ENCODE results near the gene TPRG1. TPM values are rescaled to one million over a fixed set of nuclear protein-coding genes. Genes with fewer than 3 reads are reported as not detected.

The TPRG1 gene
- total RNA-seq, 1 donor from 2014 or later: 21.6 TPM

DNA sequence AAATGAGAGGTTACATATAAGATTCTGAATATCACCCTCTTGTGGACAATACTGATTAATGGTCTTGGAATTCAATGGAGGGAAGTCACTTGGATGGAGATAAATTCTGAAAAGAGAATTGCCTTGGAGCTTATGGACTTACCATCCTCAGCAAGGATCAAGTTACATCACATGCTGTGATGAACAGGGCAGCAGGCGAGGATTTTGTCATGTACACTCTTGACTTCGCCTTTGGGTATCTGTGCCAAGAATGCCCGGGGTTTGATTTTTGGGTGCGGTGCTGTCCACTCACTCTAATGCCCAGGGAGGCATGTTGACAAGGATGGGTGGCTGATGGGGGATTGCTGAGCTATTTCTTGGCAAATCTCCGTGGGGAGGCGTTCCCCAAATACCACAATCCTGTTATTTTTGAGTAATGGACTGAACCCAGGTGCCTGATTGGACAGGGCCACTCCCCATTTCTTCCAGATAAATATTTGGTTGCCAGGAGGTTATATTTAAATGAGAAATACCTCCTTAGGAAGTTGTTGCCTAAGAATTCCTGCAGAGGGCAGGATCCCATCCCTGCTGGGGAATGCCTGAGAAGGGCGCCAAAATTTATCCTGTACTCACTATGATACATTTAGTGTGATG lies 96.3 kb downstream of the TPRG1 start:
- no peak for DNase-seq (ENCODE audit: extremely low spot score in 2 of 2)
- no peaks in the 10 kb centered on the region for H3K9me3 ChIP-seq
- H3K27ac ChIP-seq: no peak overlapping the region
- no peaks in the 10 kb centered on the region for H3K36me3 ChIP-seq
- no peaks in the 10 kb centered on the region for H3K27me3 ChIP-seq
- H3K4me1 ChIP-seq: no peaks in the 10 kb centered on the region
- intact Hi-C loops (cut with DNase I): no loop called here
- TF ChIP-seq POLR2AphosphoS5 (IDR thresholded peaks at IDR 0.05; ENCODE audit: insufficient read depth in 1 of 2, low read depth in 1 of 2): no peak
- TF ChIP-seq CTCF (IDR thresholded peaks at IDR 0.05): no peak
- no peak for TF ChIP-seq POLR2A (IDR thresholded peaks at IDR 0.05)
- no peak overlapping the region for H3K4me3 ChIP-seq

GRCh38 chr3:189269365-189269764 lies 97.6 kb downstream of the TPRG1 start:
- TF ChIP-seq POLR2A (IDR thresholded peaks at IDR 0.05) (no peak), CTCF (IDR thresholded peaks at IDR 0.05) (no peak), POLR2AphosphoS5 (IDR thresholded peaks at IDR 0.05; ENCODE audit: insufficient read depth in 1 of 2, low read depth in 1 of 2) (no peak)
- Histone ChIP-seq H3K36me3 (no peaks in the 10 kb centered on the region), H3K4me1 (no peaks in the 10 kb centered on the region), H3K4me3 (no peak overlapping the region), H3K27ac (no peak overlapping the region), H3K9me3 (no peaks in the 10 kb centered on the region), H3K27me3 (no peaks in the 10 kb centered on the region)
- intact Hi-C loops (cut with DNase I): no loop called here
- no peak for DNase-seq (ENCODE audit: extremely low spot score in 2 of 2)

- H3K27ac ChIP-seq: no peak overlapping the region
- intact Hi-C loops (cut with DNase I): no loop called here
- TF ChIP-seq POLR2AphosphoS5 (IDR thresholded peaks at IDR 0.05; ENCODE audit: insufficient read depth in 1 of 2, low read depth in 1 of 2) (no peak), CTCF (IDR thresholded peaks at IDR 0.05) (peak in 1 of 3 experiments; percentile 19), POLR2A (IDR thresholded peaks at IDR 0.05) (no peak)
- no peaks in the 10 kb centered on the region for H3K9me3 ChIP-seq
- H3K36me3 ChIP-seq: no peaks in the 10 kb centered on the region
- no peaks in the 10 kb centered on the region for H3K27me3 ChIP-seq
- no peak overlapping the region for H3K4me3 ChIP-seq
- no peaks in the 10 kb centered on the region for H3K4me1 ChIP-seq
- no peak for DNase-seq (ENCODE audit: extremely low spot score in 2 of 2)
These were observed 98.6 kb downstream of the TPRG1 start for GRCh38 chr3:189270248-189270832.

GRCh38 chr3:189272500-189273119 lies 100.8 kb downstream of the TPRG1 start:
- TF ChIP-seq POLR2A (IDR thresholded peaks at IDR 0.05) (no peak), POLR2AphosphoS5 (IDR thresholded peaks at IDR 0.05; ENCODE audit: insufficient read depth in 1 of 2, low read depth in 1 of 2) (no peak), CTCF (IDR thresholded peaks at IDR 0.05) (no peak)
- Histone ChIP-seq H3K4me1 (peaks cover 16% of the 10 kb centered on the region), H3K27ac (peak overlapping the region; percentile 22), H3K4me3 (no peak overlapping the region), H3K27me3 (no peaks in the 10 kb centered on the region), H3K36me3 (no peaks in the 10 kb centered on the region), H3K9me3 (no peaks in the 10 kb centered on the region)
- intact Hi-C loops (cut with DNase I): no loop called here
- no peak for DNase-seq (ENCODE audit: extremely low spot score in 2 of 2)

- Histone ChIP-seq H3K4me3 (no peak overlapping the region), H3K36me3 (no peaks in the 10 kb centered on the region), H3K4me1 (peaks cover 16% of the 10 kb centered on the region), H3K27me3 (no peaks in the 10 kb centered on the region), H3K27ac (no peak overlapping the region), H3K9me3 (no peaks in the 10 kb centered on the region)
- no peak for TF ChIP-seq POLR2AphosphoS5 (IDR thresholded peaks at IDR 0.05; ENCODE audit: insufficient read depth in 1 of 2, low read depth in 1 of 2)
- TF ChIP-seq POLR2A (IDR thresholded peaks at IDR 0.05): no peak
- no peak for TF ChIP-seq CTCF (IDR thresholded peaks at IDR 0.05)
- no peak for DNase-seq (ENCODE audit: extremely low spot score in 2 of 2)
- intact Hi-C loops (cut with DNase I): no loop called here
These were observed 102.0 kb downstream of the TPRG1 start for GRCh38 chr3:189273736-189274135.

All from vagina (tissue), 2 donors.